HG03469 (cell line): ENCODE data around the gene MAMDC2.
"Not testable (repeated sequence)": the region's sequence is repeated elsewhere in the genome, so short reads cannot be mapped to it uniquely, and the experiment has no call there.

Experiments
- ATAC-seq: cut with Tn5 transposase; IDR thresholded peaks from one replicate; pipeline ENCODE4 v1.9.1; 2021; ENCODE audit warnings: mild to moderate bottlenecking, moderate library complexity, moderate number of reproducible peaks; ENCODE audit not compliant: unreplicated experiment

Gene MAMDC2

DNA sequence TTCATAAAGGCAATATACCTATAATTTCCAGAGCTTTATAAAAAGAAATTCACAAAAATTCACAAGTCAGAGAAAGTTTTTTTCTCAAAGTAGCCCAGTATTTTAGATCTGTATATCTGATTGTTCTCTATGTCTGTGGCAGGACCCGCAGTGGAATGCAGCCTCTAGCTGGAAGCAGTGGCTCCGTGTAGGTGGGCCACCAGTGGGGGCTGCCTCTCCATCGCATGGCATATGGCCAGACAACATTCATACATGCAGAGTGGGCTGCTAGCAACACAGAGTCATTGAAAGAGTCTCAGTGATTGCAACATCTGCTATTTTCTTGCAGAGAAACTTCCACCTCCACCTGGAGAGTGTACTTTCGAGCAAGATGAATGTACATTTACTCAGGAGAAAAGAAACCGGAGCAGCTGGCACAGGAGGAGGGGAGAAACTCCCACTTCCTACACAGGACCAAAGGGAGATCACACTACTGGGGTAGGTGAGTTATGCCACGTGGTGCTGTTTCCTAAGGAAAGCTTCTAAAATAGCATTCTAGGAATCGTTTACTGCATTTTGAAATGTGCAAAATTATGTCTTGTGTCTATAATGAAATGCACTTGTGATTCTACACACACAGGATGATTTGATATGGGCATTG is 126.6 kb downstream of the MAMDC2 start:
- ATAC-seq: no peak

DNA sequence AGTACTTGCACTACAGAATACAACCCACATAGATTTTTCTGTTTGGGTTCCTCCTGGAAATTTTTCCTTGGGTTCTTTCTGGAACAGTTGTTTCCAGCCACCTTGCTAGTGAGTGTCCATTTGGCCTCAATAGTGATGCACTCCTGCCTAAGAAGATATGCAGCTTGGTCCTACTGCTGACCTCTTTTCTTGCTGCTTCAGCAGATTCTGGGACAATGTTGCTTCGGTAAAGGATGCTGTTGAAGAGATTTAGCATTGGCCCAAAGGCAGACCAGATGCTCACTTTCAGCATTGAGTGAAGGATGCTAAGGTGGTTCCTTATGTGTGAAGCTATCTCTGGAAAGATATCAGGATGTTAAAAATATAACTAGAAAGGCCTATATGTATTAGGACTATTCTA is 128.9 kb downstream of the MAMDC2 start:
- ATAC-seq: no peak

DNA sequence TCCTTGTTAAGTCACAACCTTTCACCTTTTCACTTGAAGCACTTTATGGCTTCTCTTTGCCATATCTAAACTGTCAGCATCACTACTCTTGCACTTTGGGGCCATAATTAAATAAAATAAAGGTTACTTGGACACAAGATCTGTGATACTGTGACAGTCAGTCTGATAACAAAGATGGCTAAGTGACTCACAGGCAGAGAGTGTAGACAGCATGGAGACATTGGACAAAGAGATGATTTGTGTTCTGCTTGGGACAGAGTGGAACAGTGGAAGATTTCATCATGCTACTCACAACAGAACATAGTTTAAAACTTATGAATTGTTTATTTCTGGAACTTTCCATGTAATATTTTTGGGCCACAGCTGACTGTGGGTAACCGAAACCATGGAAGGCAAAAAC is 133.5 kb downstream of the MAMDC2 start:
- no peak for ATAC-seq

DNA sequence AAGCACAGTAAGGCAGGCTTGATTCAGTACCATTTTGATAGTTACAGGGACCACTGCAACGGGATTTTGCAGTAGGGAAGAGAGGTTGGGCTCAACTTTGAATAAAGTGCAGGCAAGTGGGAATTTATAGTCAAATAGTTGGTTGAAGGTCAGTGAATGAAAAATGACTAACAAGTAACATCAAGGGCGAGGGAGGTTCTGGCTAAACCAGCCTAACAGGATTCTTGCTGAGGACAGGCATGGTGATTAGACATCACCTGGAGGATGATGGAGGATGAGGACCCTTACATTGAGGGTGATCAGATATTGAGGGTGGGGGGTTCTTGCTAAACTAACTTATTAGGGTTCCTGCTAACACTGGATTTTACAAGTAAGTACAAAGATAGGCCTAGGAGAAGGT is 149.1 kb downstream of the MAMDC2 start:
- no peak for ATAC-seq

DNA sequence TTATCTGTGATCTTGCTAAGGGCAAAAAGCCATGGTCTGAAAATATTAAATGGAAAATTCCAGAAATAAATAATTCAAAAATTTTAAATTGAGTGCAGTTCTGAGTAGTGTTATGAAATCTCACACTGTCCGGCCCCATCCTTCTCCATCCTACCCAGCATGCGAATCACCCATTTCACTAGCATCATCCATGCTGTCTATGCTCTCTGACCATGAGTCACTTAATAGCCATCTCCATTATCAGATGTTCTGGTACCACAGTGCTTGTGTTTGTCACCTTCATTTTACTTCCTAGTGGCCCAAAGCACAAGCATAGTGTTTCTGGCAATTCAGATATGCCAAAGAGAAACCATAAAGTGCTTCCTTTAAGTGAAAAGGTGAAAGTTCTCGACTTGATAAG is 151.8 kb downstream of the MAMDC2 start:
- ATAC-seq: no peak

DNA sequence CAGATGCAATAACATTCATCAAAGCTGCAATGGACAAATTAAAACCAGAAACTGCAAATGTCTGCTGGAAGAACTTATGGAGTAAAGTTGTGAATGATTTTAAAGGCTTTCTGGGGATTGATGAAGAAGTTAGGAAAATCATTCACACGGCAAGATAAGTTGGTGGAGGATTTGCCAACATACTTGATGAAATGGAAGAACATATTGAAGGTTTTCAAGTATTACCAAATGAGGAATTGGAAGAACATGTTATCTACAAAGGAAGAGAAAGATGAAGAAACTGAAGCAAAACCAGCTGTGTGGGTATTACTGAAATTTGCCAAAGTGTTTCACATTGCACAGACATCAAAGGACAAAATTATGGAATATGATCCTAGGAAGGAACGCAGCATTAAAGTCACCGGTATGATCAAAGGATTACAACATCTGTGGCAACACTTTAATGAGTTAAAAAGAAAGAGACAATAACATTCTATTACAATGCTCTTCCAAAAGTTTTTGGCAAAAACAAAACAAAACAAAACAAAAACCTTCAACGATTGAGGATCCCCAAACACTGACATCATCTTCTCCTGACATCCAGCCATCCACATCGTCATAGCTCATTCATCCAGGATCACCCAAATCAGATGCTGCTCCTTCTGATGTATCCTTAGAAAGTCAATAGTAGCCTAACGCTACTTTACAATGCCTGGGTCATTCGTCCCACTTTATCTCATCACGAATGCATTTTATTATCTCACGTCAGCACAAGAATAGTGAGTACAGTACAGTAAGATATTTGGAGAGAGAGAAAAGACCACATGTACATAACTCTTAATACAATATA is 153.8 kb downstream of the MAMDC2 start:
- ATAC-seq: no peak

DNA sequence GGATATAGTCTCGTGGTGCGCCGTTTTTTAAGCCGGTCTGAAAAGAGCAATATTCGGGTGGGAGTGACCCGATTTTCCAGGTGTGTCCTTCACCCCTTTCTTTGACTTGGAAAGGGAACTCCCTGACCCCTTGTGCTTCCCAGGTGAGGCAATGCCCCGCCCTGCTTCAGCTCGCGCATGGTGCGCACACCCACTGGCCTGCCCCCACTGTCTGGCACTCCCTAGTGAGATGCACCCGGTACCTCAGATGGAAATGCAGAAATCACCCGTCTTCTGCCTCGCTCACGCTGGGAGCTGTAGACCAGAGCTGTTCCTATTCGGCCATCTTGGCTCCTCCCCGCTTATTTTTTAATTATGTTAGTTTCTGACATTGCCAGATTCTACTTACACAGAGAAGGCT is 161.1 kb downstream of the MAMDC2 start:
- ATAC-seq: not testable (repeated sequence)

DNA sequence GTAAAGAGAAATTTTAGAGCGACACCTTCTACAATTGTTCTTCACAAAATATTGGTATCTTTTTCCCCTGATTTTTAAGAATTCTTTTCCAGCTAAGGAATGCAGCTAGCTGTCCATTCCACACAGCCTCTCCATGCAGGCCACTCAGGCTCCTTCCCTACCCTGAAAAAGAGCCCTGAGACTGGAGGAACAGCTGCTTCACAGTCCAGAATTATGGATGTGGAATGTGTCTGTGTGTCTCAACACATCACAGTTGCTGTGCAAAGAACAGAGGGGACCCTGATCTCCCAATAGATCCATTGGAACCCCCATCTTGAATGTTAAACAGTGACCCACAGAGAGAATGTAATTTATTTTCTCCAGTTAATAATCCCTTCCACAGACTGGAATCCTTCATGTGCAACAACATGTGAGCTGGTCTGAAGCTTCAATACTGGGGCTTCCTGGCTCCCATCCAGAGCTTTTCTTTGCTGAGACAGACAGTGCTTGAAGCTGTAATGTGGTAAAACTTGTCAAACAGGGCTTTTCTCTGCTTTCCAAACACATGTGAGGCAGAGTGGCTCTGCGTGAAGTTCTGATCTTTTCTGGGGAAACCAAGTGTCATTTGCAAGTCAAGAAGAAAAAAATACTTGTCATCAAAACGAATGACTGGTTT is 161.8 kb downstream of the MAMDC2 start:
- ATAC-seq: no peak

DNA sequence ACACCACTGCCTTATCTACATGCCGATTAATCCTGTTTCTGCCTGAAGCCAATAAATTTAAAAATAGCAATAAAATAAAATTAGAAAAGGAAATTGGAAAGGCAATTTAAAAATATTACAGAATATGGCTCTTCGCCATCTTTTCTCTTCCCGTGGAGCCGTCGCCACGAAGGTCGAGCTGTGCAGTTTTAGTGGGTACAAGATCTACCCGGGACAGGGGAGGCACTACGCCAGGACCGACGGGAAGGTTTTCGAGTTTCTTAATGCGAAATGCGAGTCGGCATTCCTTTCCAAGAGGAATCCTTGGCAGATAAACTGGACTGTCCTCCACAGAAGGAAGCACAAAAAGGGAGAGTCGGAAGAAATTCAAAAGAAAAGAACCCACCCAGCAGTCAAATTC is 173.4 kb downstream of the MAMDC2 start:
- no peak for ATAC-seq

DNA sequence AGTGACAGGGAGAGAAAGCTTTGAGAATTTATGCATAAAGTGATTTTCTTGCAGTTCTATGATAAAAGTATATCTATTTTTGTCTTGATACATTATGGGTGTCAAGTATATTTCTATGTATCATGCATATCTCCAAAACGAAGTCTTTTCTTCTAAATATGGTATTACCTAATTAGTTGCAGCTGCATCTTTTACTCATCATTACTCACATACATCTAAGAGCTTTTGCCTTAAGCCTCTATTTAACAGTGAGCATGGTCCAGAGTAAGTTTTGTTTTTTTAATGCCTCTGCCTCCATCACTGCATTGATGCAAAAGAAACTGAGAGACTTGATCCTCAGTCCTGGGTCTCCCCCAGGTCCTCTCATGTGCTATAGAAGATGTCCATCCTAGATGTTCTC is 175.1 kb downstream of the MAMDC2 start:
- ATAC-seq: no peak

DNA sequence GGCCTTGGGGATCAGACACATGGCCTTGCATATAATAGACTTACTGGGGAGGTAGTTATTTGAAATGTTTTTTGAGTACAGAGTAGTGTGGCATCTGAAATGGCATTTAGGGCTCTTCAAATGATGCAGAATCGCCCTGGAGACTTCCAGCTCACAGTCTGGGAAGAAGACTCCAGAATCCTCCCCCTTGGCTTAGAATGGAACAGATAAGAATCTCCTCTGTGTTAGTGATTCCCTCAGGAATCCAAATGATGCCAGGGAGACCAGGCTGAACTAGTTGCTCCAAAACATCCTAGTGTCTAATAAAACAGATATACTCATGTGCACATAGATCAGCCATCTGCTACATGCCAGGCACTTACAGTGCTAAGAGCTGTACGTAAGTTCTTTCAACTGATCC is 176.6 kb downstream of the MAMDC2 start:
- no peak for ATAC-seq

DNA sequence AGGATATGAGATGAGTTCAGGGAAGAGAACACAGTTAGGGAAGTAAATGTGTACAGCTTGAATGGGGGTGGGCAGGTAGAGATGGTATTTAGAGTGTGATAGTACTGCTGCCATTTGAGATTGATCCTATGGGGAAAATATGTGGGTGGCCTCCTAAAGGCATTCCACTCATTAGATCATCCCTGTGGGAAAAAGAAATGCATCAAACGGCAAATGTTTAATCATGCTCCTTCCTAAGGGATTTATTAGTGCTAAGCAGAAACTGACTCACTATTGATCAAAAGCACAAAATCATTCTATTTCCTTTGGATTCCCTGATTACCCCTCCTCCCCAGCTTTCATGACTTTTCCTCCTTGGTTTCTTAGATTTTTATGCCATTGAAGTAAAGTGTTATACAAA is 178.7 kb downstream of the MAMDC2 start:
- no peak for ATAC-seq

DNA sequence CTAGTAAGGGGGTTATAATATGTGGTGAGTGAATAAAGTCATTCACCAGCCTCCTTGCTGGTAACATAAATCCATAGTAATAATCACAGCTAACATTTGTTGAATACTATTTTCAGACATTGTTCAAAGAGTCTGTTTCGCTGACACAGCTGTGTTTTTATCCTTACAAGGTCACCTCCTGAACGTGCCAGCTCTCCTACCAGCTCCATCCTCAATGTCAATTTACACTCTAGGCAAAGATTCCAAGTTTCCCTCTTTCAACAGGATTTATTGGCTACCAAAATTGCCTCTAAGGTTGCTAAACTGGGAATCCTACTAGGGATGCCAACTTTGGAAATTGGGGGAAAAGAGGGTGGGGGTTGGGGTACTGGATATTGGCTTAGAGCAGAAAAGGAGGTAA is 184.5 kb downstream of the MAMDC2 start:
- ATAC-seq: no peak

DNA sequence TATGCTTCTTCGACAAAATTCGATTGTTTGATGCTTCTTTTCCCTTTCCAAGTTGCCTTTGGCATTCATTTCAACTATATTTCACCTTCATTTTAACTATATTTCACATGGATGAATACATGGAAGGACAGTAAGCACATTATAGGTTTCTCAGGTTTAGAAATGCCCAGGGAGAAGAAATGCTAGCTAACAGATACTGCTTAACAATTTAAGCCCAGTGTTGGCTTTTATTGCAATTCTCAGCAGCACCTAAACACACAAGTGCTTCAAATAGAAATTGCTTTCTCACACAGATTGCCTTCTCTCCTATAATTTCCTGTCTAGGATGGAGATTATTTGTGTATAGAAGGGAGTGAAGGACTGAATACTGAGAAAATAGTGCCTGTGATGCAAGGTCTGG is 185.0 kb downstream of the MAMDC2 start:
- no peak for ATAC-seq

DNA sequence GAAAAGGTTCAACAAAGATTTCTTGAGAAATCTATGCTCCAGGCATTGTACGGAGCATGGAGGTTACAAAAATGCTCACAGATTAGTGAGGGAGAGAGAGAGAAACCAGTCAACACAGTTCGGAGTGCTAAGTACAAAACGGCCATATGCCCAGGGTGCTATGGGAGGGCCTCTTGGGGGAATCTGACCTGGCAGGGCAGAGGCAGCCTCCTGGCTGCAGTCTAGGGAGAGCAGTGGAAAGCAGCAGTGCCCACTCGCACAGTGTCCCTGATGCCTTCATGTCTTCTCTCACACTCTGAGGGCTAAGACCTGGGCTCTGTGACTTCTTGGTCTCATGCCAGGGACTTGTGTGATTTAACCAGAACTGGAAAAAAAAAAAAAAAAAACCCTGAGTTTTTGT is 185.4 kb downstream of the MAMDC2 start:
- ATAC-seq: no peak

DNA sequence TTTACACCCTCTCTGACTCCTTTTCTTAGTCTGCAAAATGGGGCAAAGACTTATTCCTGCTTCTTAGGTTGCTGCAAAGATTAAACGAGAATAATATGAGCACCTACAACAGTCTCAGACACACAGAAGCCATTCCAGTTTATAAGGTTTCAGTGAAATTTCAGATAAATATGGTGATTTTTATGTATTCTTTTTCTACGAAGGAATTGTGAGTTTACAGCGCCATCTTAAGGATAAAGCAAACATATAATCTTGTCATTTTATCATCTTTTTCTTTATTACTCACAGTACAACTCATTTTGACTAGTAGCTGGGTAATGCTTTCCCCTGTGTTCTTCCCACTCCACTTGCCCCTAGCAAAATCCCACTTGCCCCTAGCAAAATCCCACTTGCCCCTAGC is 185.9 kb downstream of the MAMDC2 start:
- ATAC-seq: no peak

DNA sequence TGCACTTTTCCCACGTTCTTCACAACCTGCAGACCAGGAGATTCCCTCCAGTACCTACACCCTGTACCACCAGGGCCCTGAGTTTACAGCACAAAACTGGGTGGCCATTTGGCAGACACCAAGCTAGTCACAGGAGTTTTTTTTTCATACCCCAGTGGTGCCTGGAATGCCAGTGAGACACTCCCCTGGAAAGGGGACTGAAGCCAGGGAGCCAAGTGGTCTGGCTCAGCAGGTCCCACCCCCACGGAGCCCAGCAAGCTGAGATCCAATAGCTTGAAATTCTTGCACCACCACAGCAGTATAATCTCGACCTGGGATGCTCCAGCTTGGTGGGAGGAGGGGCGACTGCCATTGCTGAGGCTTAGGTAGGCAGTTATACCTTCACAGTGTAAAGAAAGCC is 188.8 kb downstream of the MAMDC2 start:
- ATAC-seq: no peak

DNA sequence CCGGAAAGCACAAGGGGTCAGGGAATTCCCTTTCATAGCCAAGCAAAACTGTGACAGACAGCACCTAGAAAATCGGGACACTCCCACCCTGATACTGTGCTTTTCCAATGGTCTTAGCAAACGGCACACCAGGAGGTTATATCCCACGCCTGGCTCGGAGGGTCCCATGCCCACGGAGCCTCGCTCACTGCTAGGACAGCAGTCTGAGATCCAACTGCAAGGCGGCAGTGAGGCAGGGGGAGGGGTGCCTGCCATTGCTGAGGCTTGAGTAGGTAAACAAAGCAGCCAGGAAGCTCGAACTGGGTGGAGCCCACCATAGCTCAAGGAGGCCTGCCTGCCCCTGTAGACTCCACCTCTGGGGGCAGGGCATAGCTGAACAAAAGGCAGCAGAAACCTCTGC is 190.6 kb downstream of the MAMDC2 start:
- ATAC-seq: not testable (repeated sequence)

DNA sequence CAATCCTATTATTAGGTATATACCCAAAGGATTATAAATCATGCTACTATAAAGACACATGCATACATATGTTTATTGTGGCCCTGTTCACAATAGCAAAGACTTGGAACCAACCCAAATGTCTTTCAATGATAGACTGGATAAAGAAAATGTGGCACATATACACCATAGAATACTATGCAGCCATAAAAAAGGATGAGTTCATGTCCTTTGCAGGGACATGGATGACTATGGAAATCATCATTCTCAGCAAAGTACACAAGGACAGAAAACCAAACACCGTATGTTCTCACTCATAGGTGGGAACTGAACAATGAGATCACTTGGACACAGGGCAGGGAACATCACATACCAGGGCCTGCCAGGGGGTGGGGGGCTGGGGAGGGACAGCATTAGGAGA is 202.3 kb downstream of the MAMDC2 start:
- not testable (repeated sequence) for ATAC-seq

DNA sequence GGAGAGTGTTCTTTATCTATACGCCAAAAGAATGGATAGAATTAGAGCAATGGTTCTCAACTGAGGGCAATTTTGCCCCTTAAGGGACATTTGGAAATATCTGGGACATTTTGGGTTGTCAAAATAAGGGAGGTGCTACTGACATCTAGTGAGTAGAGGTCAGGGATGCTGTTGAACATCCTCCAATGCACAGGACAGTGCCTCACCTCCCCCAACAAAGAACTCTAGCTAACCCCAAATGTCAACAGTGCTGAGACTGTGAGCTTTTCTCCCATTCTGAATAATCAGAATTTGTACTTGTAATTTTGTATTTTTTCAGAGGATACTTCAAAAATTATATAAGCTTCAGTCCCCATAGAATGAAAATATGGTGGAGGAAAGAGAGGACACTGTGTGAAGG is 206.6 kb downstream of the MAMDC2 start:
- ATAC-seq: no peak

DNA sequence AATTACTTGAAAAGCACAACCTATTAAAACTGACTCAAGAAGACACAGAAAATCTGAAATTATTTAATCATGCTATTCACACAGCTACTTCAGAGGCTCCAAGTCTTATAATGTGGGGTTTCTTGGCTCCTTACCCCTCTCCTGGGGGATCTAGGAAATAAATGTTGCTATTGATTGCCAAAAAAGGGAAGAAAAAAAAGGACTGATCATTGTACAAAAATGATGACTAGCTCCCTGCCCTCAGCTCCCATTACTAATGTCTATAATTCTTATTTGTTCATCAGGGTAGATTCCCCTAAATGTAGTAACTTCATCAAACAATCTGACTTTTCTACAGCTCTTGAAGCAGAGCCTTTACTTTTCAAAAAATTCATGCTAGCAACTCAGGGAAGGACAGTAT is 211.8 kb downstream of the MAMDC2 start:
- ATAC-seq: no peak

DNA sequence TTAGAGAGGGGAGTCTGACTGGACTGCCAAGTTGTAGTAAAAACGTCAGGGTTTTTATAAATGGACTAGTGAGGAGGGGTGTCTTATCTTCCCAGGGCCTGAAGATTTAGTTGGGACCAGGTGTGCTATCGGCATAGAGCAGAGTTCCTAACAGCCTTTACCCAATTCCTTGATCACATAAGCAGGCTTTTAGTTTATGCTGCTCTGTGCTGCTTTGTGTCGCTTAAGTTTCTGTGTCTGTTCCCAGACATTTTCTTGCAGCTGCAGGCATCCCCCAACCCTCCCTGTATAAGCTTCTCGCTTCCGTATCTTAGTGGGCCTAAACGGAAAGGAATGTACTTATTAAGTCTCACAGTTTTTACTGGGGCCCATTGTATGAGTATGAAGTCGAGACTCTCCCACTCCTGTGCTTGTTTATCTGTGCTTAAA is 212.5 kb downstream of the MAMDC2 start:
- no peak for ATAC-seq
